DND-41 (cell line): Measurements from ENCODE around the gene ARMC9.

Experiments
- ATAC-seq: fragments of 200-7000 bp; cut with Tn5 transposase; 3 replicates; pipeline ENCODE4 v1.9.1; 2021; ENCODE audit warnings: low read depth; ENCODE audit not compliant: insufficient read depth
- DNase-seq: peaks from one replicate; pipeline ENCODE4 v3.0.0-alpha.2; 2020
- H2AFZ ChIP-seq: 2 replicates; pipeline ENCODE4 v1.6.0; 2012; ENCODE audit warnings: low read depth, low read length
- H3K27ac ChIP-seq: 2 replicates; pipeline ENCODE4 v1.5.1; 2012; ENCODE audit warnings: low read length, inconsistent platforms
- H3K27me3 ChIP-seq: fragments of 200-600 bp; sonication (generic); 2 replicates; pipeline ENCODE4 v1.6.0; 2012; ENCODE audit warnings: low read length, mild to moderate bottlenecking, inconsistent platforms; ENCODE audit not compliant: insufficient read depth, poor library complexity
- H3K36me3 ChIP-seq: 2 replicates; pipeline ENCODE4 v1.5.1; 2012; ENCODE audit warnings: low read length, inconsistent platforms; ENCODE audit not compliant: insufficient read depth
- H3K4me1 ChIP-seq: 2 replicates; pipeline ENCODE4 v1.5.1; 2012; ENCODE audit warnings: mild to moderate bottlenecking, low read length; ENCODE audit not compliant: insufficient read depth
- H3K4me2 ChIP-seq: 2 replicates; pipeline ENCODE4 v1.6.0; 2012; ENCODE audit warnings: mild to moderate bottlenecking, moderate library complexity, low read length, inconsistent platforms; ENCODE audit not compliant: insufficient read depth
- H3K4me3 ChIP-seq, 2 experiments: fragments of 200-600 bp in 1 of 2; shearing (Covaris generic) in 1 of 2; 2 replicates each; pipeline ENCODE4 v1.5.1; 2012 to 2016; ENCODE audit warnings: inconsistent platforms in 2 of 2, low read length in 2 of 2, mild to moderate bottlenecking in 2 of 2, low read depth in 1 of 2, moderate library complexity in 1 of 2
- H3K79me2 ChIP-seq: 2 replicates; pipeline ENCODE4 v1.6.0; 2012; ENCODE audit warnings: low read length, inconsistent platforms; ENCODE audit not compliant: insufficient read depth
- H3K9ac ChIP-seq: 2 replicates; pipeline ENCODE4 v1.6.0; 2012; ENCODE audit warnings: low read depth, mild to moderate bottlenecking, inconsistent platforms, low read length, moderate library complexity
- H3K9me3 ChIP-seq: 2 replicates; pipeline ENCODE4 v1.5.1; 2012; ENCODE audit warnings: low read length, moderate library complexity, mild to moderate bottlenecking, inconsistent platforms; ENCODE audit not compliant: insufficient read depth, severe bottlenecking
- H4K20me1 ChIP-seq: 2 replicates; pipeline ENCODE4 v1.6.0; 2012; ENCODE audit warnings: low read length; ENCODE audit not compliant: insufficient read depth
- CTCF ChIP-seq: IDR thresholded peaks from 2 replicates; pipeline ENCODE4 v1.5.1; 2012; ENCODE audit warnings: borderline replicate concordance, low read length, moderate library complexity, mild to moderate bottlenecking; ENCODE audit not compliant: poor library complexity, severe bottlenecking; ENCODE audit errors: extremely low read depth
- EZH2 ChIP-seq: IDR thresholded peaks from 3 replicates; pipeline ENCODE4 v1.6.1; 2012; ENCODE audit warnings: borderline replicate concordance, low read depth, mild to moderate bottlenecking, moderate library complexity, low read length, inconsistent platforms; ENCODE audit not compliant: severe bottlenecking

ARMC9 gene

GRCh38 chr2:231290321-231291015 is 92.0 kb downstream of the ARMC9 start:
- Histone ChIP-seq H4K20me1 (no peaks in the 10 kb centered on the region), H3K27ac (no peak overlapping the region), H3K4me2 (no peak overlapping the region), H3K4me3 (no peak overlapping the region), H3K27me3 (no peaks in the 10 kb centered on the region), H2AFZ (no peak overlapping the region), H3K79me2 (no peaks in the 10 kb centered on the region), H3K4me1 (no peaks in the 10 kb centered on the region), H3K9ac (no peak overlapping the region), H3K9me3 (no peaks in the 10 kb centered on the region), H3K36me3 (no peaks in the 10 kb centered on the region)
- DNase-seq (no peak), ATAC-seq (no peak)
- TF ChIP-seq CTCF (no peak), EZH2 (no peak)

GRCh38 chr2:231292472-231293134 is 94.2 kb downstream of the ARMC9 start:
- H3K79me2 ChIP-seq: no peaks in the 10 kb centered on the region
- no peaks in the 10 kb centered on the region for H3K4me1 ChIP-seq
- DNase-seq: no peak
- H3K4me2 ChIP-seq: no peak overlapping the region
- no peaks in the 10 kb centered on the region for H3K27me3 ChIP-seq
- no peak overlapping the region for H3K27ac ChIP-seq
- H4K20me1 ChIP-seq: no peaks in the 10 kb centered on the region
- H3K9ac ChIP-seq: no peak overlapping the region
- no peak for TF ChIP-seq EZH2
- no peak for TF ChIP-seq CTCF
- H2AFZ ChIP-seq: no peak overlapping the region
- H3K9me3 ChIP-seq: no peaks in the 10 kb centered on the region
- no peaks in the 10 kb centered on the region for H3K36me3 ChIP-seq
- H3K4me3 ChIP-seq: no peak overlapping the region
- ATAC-seq: no peak

GRCh38 chr2:231293163-231293562 is 94.7 kb downstream of the ARMC9 start:
- no peak overlapping the region for H3K9ac ChIP-seq
- H3K27me3 ChIP-seq: no peaks in the 10 kb centered on the region
- H2AFZ ChIP-seq: no peak overlapping the region
- no peak for DNase-seq
- H3K79me2 ChIP-seq: no peaks in the 10 kb centered on the region
- H3K27ac ChIP-seq: no peak overlapping the region
- no peak overlapping the region for H3K4me2 ChIP-seq
- H3K9me3 ChIP-seq: no peaks in the 10 kb centered on the region
- H3K4me3 ChIP-seq: no peak overlapping the region
- H3K36me3 ChIP-seq: no peaks in the 10 kb centered on the region
- TF ChIP-seq EZH2: no peak
- TF ChIP-seq CTCF: no peak
- ATAC-seq: no peak
- no peaks in the 10 kb centered on the region for H3K4me1 ChIP-seq
- H4K20me1 ChIP-seq: no peaks in the 10 kb centered on the region
